ENCODE measurements around the gene ABCG1.

Gene ABCG1

DNA sequence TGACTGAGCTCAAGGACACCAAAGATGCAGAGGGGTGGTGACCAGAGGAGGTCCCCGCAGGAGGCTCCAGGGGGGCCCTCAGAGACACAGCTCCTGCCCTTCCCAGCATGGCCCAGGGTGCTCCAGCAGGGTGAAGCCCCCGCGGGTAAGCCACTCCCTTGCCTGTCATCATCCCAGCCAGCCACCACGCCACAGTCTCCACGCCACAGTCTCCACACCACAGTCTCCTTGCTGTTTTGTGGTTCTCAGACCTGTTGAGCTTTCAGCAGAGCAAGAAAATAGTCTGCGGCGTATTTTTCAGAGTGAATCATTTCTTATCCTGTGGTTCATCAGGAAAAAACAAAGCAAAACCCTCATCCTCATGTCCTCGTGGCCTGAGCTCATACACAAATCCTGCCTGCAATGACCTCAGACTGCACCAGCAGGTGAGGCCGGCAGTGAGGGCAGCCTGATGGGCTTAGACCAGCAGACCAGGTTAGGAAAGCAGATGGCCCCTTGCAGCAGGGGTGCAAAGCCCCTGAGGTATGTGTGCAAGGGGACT, 25.7 kb upstream of the ABCG1 start:
- DNase-seq, result no peak

DNA sequence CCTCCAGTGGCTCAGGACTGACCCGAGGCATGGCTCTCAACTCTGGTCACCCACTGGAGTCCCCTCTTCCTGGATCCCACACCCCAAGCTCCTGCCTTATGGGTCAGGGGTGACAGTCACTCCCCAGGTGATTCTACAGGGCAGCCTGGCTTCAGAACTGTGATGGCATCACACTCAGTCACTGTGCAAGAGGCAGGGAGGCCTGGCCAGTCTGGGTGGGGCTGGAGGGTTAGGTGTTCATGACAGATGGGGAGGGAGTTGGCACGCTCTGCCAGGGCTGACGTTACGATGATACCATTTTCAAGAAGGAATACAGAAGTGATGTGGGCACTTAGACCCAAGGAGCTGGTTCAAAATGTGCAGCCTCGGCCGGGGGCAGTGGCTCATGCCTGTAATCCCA, 25.2 kb upstream of the ABCG1 start:
- no peak for DNase-seq

DNA sequence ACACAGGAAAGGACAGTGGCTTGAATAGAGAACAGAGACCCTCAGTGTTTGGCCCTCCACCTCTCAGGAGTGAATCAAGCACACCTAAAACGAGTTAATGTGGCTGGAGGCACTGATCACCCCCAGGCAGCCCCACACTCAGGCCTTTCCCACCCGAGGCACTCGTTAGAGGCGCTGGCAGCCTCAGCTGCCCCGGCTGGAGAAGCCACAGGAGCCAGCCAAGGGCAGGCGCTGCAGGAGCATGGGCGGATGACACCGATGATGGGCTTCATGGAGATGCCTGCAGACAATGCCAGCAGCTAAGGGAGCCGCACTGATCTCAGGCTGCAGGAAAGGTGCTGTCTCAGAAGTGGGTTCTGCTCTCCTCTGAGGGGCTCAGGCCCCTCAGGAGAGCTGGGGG, 24.1 kb upstream of the ABCG1 start:
- no peak for DNase-seq

DNA sequence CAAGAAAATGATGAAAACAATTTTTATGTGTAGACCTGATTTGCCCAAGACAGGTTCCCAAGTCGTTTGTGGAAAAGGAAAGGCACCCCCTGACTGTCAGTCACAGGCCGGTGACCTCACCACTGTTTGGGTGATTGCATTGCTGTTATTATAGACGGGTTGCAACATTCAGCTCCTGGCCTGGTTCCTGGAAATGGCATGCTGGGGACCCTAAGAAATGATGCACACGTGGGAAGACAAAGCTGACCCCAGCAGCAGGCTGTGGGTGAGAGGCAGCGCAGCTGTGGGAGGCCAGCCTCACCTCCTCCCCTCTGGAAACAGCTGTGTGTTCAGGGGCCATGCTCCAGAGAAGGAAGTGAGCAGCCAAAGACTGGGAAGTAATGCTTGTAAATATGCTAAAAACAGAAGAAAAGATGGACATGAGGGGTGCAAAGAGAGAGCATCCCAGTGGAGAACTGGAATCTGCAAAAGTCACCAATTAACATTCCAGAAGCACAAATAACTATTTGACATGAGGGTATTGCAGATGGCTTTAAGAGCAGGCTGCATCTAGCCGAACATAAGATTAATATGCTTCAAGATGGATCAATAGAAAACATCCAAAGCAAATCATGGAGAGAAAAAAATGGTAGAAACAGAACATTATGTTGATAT, 23.4 kb upstream of the ABCG1 start:
- DNase-seq, result no peak

DNA sequence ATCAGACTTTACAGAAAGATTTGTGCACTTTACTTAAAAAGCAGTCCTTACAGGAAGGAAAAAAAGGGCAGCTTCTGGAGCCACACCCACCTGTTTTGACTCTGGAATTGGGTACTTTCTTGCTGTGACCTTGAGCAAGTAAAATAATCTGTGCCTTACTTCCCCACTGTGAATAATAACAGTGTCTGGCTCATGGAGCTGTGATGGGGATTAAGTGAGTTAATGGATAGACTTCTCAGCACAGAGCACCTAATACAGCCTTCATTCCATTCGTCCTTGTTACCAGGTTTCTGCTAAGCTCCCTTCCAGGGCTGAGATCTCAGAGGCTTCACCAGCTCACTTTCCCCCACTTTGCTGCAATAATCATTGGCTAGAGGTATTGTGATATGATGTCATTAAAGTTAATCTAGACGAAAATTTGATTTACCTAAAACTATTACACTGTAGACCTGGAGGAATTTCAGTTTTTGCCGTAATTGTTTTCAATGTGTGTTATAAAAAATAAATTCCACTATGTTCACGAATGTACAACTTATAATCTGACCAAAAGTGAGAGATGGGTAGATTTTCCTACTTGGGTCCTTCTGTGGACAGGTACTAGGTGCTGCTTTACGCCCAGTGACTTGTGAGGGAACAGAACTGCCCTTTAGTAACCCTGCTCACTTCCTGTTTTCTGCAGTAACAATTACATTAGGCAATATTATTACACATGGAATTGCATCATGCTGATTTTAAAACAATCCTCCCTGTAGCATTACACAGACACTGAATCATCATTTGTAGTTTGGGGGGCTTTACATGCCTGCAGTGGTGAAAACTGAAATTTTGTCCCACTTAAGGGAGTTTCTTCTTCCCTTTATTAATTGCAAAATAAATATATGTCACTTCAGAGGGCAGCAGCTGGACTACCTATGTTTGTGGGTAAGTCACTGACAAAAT, 19.7 kb upstream of the ABCG1 start:
- DNase-seq, result no peak

DNA sequence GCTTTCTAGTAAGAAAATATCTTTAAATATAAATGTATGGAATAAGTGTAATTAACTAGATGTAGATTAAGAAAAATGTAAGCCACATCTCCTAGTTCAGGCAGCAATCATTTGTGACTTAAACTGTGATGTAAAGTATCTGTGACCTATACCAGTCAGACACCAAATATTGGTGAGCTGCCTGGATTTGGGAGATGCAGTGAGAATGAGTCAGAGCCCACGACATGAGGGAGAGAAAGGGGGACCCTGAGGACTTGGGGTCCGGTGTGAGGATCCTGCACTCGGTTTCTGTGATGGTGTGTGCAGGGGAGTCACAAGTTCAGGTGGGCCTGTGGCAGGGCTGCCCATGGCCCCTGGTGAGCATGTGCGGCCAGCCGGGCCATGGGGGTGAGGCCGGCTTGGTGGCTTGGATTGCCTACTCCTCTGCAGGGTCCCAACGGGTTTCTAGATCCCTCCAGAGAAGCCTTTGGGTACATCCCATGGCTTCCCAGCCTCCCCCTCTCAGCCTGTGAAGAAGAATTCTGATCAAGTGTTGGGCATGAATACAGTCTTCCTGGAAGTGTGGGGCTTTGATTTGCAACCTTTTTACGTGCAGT, 19.0 kb upstream of the ABCG1 start:
- DNase-seq, result no peak

DNA sequence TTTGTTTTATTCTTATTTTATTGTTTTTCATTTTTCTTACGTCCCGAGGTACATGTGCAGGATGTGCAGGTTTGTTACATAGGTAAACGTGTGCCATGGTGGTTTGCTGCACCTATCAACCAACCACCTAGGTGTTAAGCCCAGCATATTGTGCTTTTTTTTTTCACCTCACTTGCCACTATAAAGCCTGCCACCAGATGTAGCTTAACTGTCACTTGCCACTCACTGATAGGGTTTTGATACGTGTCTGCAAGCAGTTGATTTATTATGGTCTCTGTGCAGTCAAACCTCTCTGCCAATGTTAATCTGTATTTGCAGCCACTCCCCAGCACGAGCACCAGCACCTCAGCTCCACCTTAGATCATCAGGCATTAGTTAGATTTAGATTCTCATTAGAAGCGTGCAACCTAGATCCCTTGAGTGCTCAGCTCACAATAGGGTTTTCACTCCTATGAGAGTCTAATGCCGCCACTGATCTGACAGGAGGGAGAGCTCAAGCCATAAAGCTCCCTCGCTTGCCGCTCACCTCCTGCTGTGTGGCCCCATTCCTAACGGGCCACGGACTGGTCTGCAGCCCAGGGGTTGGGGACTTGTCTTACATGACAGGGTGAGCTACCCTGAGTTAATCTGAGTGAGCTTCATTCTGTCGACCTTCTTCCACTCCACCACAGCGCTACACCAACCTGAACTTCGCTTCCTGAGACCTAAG, 17.9 kb upstream of the ABCG1 start:
- DNase-seq, result no peak

DNA sequence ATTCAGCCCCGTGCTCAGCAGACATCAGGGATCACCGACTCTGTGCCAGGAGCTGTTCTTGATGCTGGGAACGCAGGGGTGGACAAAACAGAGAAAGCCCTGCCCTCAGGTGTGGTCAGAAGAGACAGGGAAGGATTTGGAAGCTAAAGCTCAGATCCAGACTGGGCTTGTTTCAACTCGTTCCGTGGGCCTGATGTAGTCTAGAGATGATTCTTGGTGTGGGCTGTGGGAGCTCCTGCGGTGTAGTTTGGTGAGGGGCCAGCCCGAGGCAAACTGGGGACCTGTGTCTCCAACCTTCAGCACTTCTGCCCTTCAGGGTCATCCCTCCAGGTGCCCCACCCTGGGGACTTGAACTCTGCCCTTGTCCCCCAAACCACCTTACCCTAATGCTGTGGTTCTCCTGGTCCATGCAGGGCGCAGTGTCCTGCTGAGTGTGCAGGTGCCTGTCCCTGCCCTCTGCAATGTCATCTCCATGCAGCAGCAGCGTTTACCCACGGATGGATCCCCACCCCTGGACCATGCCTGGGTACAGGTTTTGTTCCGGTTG, 17.3 kb upstream of the ABCG1 start:
- no peak for DNase-seq

DNA sequence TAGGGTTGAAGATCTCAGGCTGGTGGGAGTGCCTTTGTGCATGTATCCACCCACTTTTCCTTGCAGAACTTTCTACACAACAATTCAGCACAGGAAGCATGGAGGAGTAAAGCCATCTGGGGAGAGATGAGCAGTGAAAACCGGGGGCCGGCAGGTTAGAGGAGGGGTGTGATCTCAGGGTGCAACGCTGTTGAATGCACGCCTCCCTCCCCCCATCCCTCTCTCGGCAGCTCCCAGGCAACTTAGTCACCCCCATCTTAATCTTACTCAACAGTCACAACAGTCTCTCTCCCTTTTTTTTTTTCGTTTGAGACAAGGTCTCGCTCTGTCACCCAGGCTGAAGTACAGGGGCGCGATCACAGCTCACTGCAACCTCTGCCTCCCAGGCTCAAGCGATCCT, 16.6 kb upstream of the ABCG1 start:
- DNase-seq, result no peak

DNA sequence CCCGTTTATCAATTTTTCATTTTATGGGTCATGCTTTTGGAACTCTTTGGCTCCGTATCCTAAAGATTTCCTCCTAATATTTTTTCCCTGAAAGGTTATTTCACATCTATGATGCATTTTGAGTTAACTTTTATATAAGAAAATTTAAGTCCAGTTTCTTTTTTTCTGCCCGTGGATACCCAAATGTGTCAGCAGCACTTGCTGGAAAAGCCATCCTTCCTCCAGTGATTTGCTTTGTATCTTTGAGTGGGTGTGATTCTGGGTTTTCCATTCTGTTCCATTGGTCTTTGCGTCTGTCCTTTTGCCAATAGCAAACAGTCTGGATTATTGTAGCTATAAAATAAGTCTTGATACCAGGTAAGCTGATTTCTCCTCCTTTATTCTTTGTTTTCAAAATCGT, 15.6 kb upstream of the ABCG1 start:
- DNase-seq, result no peak

DNA sequence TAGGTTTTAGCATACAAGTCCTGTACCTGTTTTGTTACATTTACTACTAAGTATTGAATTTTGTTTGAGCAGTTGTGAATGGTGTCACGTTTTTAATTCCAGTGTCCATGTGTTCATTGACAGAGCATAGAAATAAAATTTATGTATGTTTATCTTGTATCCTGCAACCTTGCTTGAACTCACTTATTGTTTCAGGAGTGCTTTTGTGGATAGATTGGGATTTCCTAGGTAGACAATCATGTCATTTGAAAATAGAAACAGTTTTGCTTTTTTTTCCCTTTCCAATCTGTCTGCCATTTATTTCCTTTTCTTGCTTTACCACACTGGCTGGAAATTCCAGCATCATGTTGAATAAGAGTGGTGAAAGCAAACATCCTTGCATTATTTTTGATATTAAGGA, 15.0 kb upstream of the ABCG1 start:
- DNase-seq, result no peak

DNA sequence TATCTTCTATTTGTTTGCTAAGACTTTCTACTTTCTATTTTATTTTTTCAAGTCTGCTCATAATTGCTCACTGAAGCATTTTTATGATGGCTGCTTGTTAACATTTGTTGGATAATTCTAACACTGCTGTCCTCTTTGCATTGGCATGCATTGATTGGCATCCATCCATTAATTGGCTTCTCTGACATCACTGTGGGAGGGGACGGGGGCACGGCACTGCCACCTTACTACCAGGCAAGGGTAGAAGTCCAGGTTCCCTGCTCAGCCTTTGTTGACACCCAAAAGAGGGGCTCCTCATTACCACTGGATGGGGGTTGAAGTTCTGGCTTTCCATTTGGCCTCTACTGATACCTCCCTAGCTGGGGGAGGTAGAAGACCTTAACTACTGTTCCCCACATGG, 11.5 kb upstream of the ABCG1 start:
- DNase-seq, result no peak

DNA sequence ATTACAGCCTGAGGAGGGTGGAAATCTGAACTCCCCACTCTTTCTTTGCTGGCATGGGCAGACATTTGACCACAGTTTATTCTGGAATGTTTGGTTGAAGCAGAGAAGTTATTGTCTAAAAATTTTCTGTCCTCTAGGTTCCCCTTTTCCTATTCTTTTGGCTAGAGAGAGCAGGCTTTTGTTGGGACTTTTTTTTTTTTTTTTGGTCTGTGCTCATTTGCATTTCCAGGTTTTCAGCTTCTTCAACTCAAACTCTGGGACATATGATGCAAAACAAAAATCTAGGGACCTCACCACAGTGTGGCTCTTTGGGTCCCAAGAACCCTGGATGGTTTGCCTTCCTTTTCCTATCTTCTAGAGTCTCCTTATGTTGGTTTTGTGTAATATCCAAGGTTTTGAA, 10.9 kb upstream of the ABCG1 start:
- no peak for DNase-seq

DNA sequence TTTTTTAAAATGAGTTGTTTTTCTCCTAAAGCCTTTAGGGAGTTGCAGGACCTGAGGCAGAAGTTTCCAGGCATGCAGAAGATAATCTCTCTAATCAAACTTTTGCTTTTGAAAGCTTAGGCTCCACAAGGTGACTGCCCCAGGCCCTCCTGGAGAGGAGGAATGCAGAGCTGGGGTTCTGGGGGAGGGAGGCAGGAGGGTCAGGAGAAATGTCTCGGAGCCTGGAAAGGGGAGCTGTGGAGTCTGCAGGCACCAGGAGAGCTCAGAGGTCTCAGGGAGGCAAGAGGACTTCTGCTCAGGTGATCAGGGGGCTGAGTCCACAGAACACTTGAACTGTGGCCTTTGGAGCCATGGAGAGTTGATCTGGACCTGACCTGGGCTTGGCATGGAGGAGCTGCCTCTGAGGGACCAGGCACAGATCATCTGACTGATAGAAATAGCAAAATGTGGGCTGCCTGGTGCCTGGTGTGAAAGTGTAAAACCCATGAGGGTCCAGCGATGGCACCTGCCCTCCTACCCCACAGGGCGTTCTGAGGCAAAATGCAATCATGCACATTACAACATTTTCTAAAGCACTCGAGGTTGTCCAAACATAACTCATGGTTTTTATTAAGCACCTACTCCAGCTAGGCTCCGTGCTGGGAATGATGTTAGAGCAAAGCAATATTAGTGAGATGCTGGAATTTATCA, 10.0 kb upstream of the ABCG1 start:
- no peak for DNase-seq

DNA sequence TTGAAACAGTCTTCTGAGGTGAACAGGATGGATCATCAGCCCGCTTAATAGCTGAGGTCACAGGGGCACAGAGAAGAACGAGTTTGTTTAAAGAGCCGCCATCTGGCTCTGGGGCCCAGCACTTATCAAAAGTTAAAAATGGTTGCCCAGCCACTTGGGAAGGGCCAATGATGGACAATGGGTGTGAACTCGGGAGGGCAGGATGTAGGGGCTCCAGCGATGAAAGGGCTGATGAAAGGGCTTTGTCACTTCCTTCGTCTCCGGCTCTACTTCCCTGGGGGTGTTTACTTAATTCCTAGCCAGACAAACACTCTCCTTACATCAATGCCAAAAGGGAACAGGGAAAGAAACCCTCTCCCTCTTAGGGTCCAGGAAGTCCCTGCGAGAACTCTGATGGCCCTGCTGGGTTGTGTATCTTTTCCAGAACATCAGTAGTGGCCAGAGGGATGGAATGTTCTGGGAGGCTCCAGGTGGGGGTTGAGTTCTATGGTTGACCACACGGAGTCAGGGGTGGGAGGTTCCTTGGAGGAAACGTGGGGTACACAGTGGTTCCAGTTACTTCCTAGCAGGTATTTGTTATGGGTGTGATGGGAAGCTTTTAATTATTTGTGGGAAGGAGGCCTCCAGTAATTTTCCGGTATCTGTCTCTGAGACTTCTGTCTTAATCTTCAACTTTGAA, 9.0 kb upstream of the ABCG1 start:
- DNase-seq, result no peak

DNA sequence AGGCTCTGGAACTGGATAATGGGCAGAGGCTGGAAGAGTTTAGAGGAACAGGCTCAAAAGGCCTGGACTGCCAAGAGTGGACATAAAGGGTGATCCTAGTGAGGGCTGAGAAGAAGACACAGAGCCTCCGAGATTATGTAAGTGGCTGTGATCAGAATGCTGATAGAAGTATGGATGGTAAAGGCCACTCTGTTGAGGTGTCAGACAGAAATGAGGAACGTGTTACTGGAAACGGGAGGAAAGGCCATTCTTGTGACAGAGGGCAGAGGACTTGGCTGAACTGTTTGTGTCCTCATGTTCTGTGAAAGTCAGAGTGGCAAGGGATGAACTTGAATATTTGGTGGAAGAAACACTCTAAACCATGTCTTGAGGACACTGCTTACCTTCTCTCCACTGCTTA, 6.7 kb upstream of the ABCG1 start:
- no peak for DNase-seq

DNA sequence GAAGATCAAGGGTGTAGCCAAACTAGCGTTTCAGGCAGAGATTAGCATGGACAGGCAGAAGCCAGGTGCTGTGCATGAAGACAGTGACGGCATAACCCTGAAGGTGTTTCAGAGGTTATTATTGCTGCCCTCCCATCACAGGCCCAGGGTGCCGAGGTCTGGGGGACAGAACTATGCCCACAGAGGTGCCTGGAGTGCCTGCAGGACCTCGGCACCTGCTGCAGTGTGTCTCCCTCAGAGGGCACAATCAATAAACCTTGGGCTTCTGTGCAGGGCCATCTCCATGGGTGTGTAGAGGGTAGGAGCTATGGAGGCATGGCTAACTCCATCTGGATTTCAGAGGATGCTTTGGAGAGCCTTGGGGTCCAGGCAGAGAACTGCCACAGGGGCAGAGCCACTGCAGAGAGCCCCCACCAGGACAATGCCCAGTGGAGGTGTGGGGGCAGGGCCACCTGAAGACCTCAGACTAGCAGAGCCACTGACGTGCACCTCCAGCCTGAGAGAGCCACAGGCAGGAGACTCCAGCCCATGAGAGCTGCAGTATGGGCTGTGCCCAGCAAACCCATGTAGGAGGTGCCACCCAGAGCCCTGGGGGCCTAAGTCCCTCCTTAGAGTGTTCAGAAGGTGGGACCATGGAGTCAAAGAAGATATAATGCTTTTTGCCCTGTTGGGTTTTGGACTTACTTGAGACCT, 5.7 kb upstream of the ABCG1 start:
- no peak for DNase-seq

DNA sequence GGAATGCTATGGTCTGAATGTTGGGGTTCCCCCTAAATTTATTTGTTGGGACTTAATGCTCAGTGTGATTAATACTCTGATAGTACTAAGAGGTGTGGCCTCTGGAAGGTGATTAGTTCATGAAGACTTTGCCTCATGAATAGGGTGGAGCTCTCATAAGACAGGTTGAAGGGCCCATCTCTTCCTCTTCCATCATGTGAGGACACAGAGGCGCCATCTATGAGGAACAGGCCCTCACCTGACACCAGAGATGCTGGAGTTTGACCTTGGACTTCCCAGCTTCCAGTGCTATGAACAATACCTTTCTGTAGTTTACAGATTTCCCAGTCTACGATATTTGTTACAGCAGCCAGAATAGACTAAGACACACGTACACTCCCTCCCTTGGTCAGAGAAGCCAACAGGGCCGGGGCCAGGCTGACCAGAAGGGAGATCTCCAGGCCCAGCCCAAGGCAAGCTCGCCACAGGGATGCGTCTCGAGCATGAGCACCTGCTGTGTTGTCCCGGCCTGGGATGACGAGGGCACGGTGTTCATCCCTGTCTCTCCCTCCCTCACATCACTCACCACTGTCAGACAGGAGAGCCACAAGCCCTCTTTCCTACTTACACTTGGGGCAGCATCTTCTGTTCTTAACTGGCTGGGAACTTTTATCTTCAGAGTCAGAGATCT, 4.7 kb upstream of the ABCG1 start:
- no peak for DNase-seq

DNA sequence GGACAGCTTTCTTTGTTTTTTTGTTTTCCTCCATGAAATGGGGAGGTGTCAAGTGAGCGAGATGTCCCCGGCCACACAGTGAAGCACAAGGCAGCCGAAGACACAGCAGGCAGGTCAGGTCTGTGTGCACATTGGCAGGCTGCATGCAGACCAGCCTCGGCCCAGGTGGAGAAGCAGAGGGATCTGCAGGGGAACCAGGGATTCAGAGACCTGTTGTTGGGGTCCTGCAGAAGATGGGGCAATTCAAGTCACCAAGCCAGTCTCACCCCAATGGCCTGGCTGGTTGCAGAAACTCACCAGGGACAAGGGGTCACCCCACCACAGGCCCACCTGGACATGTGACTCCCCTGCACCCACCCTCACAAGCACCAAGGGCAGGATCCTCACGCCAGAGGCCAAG, 4.0 kb upstream of the ABCG1 start:
- no peak for DNase-seq

DNA sequence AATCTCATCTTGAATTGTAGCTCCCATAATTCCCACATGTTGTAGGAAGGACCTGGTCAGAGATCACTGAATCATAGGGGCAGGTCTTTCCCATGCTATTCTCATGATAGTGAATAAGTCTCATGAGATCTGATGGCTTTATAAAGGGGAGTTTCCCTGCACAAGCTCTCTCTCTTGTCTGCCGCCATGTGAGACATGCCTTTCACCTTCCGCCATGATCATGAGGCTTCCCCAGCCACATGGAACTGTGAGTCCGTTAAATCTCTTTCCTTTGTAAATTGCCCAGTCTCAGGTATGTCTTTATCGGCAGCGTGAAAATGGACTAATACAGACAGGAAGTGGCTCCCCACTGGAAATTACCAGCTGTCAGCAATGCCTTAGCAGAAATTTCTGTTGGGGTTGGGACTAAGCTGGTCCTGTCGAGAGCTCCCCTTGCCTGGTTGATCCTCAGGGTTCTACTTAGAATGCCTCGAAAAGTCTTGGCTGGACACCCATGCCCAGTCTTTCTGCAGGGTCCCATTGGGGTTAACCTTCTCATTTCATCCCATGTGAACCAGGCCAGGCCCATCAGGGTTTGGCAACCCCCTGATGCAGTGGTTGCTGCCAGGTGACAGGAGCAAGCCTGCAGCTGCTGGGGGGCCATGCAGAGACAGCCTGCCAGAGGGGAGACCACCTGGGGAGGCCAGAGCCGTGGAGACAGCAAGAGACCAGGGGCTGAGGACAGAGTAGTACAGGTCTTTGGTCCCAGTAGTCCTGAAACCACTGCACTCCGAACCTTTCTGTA, 2.8 kb upstream of the ABCG1 start:
- no peak for DNase-seq

All from left hindlimb (tissue), 1 donor.